A549 treated with CORT108297 at 1 μM for 4 hours (cell line): ENCODE measurements around the gene S100A13. TPM values are rescaled to one million over a fixed set of nuclear protein-coding genes. Genes with fewer than 3 reads are reported as not detected.

ENCODE experiments used
- total RNA-seq: library from RNA; stranded (reverse); fragments of 200-300 nt; extraction: Qiagen RNA extraction; gene quantifications from 5 replicates; pipeline ENCODE4 v1.2.3, GENCODE V29; 2022

S100A13 gene
- 153 to 182 TPM (median 174 TPM) in 5 replicates for total RNA-seq

GRCh38 chr1:153626904-153627714, at the start of gene S100A13:
S100A13 (minus strand) TSS chr1:153627505; CDS start chr1:153626472, 1,033 bp downstream.

GRCh38 chr1:153670859-153671627, 43.7 kb upstream of the S100A13 start, which contains the start of gene ILF2:
ILF2 (minus strand) TSS chr1:153670993; CDS start chr1:153670922, 71 bp downstream.

DNA sequence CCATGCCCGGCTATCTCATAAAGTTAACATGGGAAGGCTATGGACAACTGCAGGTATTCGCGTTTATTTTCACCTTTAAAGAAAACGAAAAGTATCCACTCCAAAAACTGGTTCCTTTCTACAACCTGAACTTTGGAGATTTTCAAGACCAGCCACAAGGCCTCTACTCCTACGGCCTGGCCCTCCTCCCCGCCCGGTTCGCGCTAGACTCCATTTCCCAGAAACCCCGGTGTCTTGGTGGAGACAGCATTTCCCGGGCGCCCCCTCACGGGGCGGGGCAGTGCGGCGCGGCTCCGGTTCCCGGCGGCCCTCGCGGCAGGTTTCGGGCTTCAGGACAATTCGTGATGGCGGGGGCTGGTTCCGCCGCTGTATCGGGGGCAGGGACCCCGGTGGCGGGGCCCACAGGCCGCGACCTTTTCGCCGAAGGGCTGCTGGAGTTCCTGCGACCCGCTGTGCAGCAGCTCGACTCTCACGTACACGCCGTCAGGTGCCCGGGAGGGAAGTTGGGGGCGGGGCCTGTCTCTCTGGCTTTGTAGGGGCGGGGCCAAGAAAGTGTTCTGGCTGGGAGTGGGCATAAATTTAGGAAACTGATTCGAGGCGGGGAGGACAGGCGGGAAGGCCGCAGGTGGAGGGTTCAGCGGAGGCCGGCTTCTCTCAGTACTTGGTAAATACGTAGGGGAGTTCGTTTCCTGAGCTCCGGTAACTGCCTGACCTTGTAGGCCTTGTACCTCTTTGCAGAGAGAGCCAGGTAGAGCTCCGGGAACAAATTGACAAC, 31.3 kb upstream of the S100A13 start, which contains the start of gene SNAPIN:
TSS of gene SNAPIN (plus strand) at position 304 of the 775 bp plus-strand sequence. CDS start at position 345, 41 bp downstream.

GRCh38 chr1:153633754-153634665, 6.7 kb upstream of the S100A13 start, which contains the start of gene CHTOP:
CHTOP (plus strand) TSS chr1:153634066; CDS start chr1:153636589, 2,523 bp downstream.

DNA sequence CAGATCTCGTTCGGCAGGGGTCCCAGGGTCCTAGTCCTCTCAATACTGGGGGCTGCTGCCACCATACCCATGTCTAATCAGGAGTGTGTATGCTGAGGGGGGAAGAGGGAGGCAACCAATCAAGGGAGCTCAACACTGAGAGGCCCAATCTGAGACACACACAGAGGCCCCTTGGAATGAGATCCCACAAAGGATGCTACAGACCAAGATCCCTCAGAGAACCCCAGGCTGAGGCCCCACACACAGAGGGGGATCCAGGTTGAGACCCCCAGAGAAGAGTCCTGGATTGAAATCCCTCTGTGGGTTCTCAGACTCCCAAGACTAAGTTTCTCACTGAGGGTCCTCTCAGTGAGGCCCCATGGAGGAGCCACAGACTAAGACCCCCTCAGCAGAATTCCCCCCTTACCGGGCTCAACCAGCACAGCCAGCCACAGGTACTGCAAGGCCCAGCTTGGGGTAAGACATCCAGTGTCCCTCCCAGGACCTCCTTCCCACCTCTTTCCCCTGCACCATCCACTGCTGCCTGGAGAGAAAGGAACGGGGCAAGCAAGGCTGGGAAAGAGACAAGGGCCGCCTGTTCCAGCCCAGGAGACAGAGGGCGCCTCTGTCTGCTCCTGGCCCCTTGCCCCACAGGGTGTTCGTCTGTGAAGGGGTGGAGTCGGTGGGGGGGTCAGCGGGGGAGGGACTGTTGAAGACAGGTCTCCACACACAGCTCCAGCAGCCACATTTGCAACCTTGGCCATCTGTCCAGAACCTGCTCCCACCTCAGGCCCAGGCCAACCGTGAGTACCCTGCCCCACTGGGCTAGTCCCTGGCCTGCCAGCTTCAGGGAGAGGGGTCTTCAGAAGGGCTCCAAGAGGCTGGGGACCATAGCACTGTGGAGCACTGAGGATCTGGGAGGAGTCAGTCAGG, 666 bp upstream of the S100A13 start, which contains the start of gene S100A1:
TSS of gene S100A1 (plus strand) at position 720 of the 912 bp plus-strand sequence. CDS start 2,088 bp downstream, outside the sequence.

GRCh38 chr1:153616144-153616916, 11.0 kb downstream of the S100A13 start, which contains the start of gene S100A14:
S100A14 (minus strand) TSS chr1:153616325; CDS start chr1:153615858, 467 bp downstream.

DNA sequence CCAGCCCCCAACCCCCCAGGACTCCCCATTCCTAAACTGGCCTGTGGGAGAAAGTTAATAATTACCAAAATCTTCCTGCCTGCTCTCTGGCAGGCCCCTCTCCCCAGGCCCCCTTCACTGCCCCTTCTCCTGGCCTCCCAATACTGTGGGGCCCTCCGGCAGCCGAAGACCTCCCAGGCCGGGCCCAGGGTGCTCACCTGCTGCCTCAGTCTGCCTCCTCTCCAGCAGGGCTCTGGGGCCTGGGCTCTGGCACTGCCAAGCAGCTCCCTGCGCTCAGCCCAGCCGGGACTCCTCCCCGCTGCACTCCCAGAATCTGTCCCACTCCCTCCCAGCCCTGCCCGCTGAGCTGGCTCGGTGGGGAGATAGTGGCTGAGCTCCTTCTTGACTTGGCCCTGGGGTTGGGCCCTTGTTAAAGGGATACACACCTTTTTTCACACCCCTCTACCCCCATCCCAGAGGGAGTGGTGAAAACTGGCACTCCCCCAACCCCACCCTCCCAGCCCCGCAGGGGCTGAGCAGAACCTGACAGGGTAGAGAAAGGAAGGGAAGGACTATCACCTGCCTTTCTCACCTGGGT, 14.5 kb downstream of the S100A13 start, which contains the start of gene S100A16:
TSS of gene S100A16 (minus strand) at position 383 of the 577 bp plus-strand sequence. CDS start 4,986 bp downstream, outside the sequence.

Other genes starting within 250 kb of the S100A13 start
- not detected in 5 replicates for gene S100A8, start 236.4 kb downstream of the S100A13 start, total RNA-seq
- not detected in 5 replicates for gene S100A7A, start 211.0 kb downstream of the S100A13 start, total RNA-seq
- gene S100A7, start 166.9 kb downstream of the S100A13 start, total RNA-seq: not detected in 5 replicates
- gene S100A6, start 91.5 kb downstream of the S100A13 start, total RNA-seq: 3,058 to 3,788 TPM (median 3,444 TPM) in 5 replicates
- 0.70 to 1.1 TPM (median 0.81 TPM) in 5 replicates for gene S100A5, start 86.6 kb downstream of the S100A13 start, total RNA-seq
- 1,610 to 1,903 TPM (median 1,713 TPM) in 5 replicates for gene S100A4, start 81.7 kb downstream of the S100A13 start, total RNA-seq
- 93.8 to 105 TPM (median 100 TPM) in 5 replicates for gene S100A3, start 78.2 kb downstream of the S100A13 start, total RNA-seq
- gene S100A2, start 61.7 kb downstream of the S100A13 start, total RNA-seq: 16.0 to 29.8 TPM (median 24.0 TPM) in 5 replicates
- gene S100A16, start 14.4 kb downstream of the S100A13 start, total RNA-seq: 447 to 522 TPM (median 509 TPM) in 5 replicates
- 0.30 to 0.71 TPM (median 0.40 TPM) in 5 replicates for gene S100A14, start 11.2 kb downstream of the S100A13 start, total RNA-seq
- gene S100A1, start 929 bp upstream of the S100A13 start, total RNA-seq: 0.38 to 0.74 TPM (median 0.61 TPM) in 5 replicates
- 68.7 to 85.0 TPM (median 79.2 TPM) in 5 replicates for gene CHTOP, start 6.6 kb upstream of the S100A13 start, total RNA-seq
- gene SNAPIN, start 31.2 kb upstream of the S100A13 start, total RNA-seq: 54.1 to 63.4 TPM (median 57.4 TPM) in 5 replicates
- gene ILF2, start 43.5 kb upstream of the S100A13 start, total RNA-seq: 260 to 295 TPM (median 261 TPM) in 5 replicates
- gene NPR1, start 51.2 kb upstream of the S100A13 start, total RNA-seq: 0.82 to 1.1 TPM (median 1.0 TPM) in 5 replicates
- 18.9 to 20.5 TPM (median 20.3 TPM) in 5 replicates for gene INTS3, start 100.5 kb upstream of the S100A13 start, total RNA-seq
- gene SLC27A3, start 147.9 kb upstream of the S100A13 start, total RNA-seq: 0.73 to 2.4 TPM (median 1.3 TPM) in 5 replicates